Astrocyte (in vitro differentiated cells and primary cell): ENCODE results near the gene FYN.

Source experiments
- CTCF ChIP-seq: IDR thresholded peaks from 2 replicates; pipeline ENCODE4 v1.5.1; 2011; ENCODE audit warnings: low read depth, mild to moderate bottlenecking, inconsistent platforms, low read length, moderate library complexity; ENCODE audit not compliant: insufficient read depth
- EZH2 ChIP-seq: IDR thresholded peaks from 2 replicates; pipeline ENCODE4 v1.6.1; 2012; ENCODE audit warnings: mild to moderate bottlenecking, low read length, inconsistent platforms; ENCODE audit not compliant: insufficient read depth

- no peak for TF ChIP-seq CTCF
- TF ChIP-seq EZH2, result no peak
Measured at GRCh38 chr6:111854683-111855082, 18.6 kb downstream of the FYN start.
